Panc1 (cell line): ENCODE measurements around the gene TOX3.

Source experiments
- POLR2AphosphoS5 ChIP-seq: IDR thresholded peaks from 2 replicates; pipeline ENCODE4 v1.6.1; 2012; ENCODE audit warnings: mild to moderate bottlenecking, low read depth, low read length, moderate library complexity
- TF ChIP-seq, protein P1 (sequence below): fragments of 450-650 bp; IDR thresholded peaks from 2 replicates; pipeline ENCODE4 v1.5.1; 2017; ENCODE audit warnings: mild to moderate bottlenecking

DNA sequence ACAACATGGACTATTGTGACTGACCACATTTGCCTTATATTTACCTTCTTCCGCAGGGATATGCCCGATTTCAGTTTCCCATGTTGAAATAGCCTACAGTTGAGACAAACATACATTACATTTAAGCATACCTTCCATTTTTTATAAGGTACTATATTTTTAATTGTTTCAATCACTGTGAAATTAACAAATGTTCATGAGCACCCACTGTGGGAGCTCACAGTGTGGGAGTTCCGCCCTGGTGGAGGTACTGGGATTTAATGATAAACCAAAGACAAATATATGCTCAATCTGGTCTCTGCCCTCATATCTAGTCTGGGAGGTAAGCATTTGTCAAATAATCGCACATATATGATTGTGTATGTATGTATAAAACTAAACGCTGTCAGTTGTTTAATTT lies 15.8 kb upstream of the TOX3 start:
- TF ChIP-seq, protein P1, sequence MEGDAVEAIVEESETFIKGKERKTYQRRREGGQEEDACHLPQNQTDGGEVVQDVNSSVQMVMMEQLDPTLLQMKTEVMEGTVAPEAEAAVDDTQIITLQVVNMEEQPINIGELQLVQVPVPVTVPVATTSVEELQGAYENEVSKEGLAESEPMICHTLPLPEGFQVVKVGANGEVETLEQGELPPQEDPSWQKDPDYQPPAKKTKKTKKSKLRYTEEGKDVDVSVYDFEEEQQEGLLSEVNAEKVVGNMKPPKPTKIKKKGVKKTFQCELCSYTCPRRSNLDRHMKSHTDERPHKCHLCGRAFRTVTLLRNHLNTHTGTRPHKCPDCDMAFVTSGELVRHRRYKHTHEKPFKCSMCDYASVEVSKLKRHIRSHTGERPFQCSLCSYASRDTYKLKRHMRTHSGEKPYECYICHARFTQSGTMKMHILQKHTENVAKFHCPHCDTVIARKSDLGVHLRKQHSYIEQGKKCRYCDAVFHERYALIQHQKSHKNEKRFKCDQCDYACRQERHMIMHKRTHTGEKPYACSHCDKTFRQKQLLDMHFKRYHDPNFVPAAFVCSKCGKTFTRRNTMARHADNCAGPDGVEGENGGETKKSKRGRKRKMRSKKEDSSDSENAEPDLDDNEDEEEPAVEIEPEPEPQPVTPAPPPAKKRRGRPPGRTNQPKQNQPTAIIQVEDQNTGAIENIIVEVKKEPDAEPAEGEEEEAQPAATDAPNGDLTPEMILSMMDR = no peak
- no peak for TF ChIP-seq POLR2AphosphoS5
